GM19240 (cell line): ENCODE measurements around the gene OPRL1.

Experiments
- DNase-seq: peaks from one replicate; pipeline ENCODE4 v3.0.0; 2011; ENCODE audit warnings: low spot score; ENCODE audit not compliant: insufficient read length

The OPRL1 gene

GRCh38 chr20:64102647-64103354 is 22.9 kb downstream of the OPRL1 start:
- DNase-seq: no peak

GRCh38 chr20:64103871-64104666 is 24.2 kb downstream of the OPRL1 start:
- DNase-seq: no peak

DNA sequence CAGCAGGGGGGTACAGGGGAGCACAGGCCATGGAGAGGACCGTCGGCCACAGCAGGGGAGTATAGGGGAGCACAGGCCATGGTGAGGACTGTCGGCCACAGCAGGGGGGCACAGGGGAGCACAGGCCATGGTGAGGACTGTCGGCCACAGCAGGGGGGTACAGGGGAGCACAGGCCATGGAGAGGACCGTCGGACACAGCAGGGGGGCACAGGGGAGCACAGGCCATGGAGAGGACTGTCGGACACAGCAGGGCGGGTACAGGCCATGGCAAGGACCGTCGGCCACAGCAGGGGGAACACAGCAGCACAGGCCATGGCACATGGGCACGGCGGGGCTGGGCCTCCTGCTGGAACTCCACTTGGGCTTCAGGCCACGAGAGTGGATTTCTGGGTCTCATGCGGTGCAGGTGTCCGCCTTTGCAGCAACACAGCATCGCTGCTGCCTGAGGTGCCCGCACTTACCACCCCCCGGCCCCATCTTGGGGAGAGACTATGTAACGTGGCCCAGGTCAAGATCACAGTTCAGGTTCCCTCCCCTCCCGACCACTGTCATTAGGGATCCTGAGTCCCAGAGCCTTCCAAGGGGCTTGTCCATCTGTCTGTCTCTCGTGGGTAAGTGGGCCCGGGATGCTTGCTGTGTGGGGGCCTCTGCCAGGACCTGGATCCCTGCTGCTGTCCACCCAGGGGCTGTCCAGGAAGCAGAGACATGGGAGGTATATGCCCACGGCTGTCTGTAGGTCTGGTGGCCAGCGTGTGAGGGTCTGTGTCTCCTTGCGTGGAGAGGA is 25.0 kb downstream of the OPRL1 start:
- DNase-seq: no peak

GRCh38 chr20:64105846-64106434 is 26.1 kb downstream of the OPRL1 start:
- no peak for DNase-seq

DNA sequence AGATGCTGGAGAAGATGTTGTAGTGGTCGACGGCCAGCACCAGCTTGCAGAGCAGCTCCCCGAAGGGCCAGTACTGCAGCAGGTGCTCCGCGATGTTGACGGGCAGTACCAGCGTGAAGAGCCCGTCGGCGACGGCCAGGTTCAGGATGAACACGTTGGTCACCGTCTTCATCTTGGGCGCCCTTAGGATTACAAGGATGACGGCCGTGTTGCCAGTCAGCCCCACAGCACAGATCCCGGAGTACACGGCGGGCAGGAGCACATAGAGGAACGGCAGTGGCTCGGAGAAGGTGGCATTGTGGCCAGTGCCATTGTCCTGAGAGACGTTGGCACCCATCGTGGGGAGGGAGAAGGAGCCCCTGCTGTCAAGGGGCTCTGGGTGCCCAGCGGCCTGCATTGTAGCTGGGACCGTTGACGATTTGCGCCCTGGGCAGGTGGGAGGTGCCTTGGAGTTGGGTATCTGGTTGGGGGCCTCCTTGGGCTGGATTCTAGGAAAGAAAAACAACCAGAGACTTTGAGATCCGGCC is 26.6 kb downstream of the OPRL1 start:
- DNase-seq: no peak

DNA sequence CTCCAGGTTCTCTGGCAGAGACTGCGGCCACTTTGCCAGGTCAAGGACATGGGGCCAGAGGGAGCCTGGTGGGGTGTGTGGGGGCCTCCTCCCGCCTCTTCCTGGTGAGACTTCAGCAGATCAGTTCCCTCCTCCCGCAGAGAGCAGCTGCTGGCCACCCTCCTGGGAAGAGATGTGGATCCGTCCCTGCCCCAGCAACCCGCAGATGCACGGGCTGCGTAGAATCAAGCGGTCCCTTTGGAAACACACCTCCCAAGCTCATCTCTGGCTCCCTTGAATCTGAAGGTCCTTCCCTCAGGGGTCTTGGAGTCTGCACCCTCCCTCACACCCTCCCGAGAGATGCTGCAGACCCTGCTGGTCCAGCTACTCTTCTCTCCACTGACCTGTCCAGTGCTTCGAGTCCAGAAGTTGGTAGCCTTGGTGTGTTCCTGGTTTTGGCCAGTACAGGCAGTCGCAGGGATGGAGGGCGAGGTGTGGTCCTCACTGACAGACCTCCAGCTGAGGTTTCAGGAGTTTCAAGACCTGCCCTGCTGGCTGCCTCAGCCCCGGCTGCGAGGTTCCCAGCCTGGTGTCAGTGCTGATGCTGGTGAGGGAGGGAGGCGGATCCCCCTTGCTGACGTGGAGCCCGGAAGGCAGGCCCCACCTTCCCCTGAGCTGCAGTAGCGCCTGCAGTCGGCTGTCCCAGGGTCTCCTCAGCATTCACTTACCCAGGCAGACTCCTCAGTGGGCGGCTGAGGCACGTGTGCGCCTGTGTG is 27.3 kb downstream of the OPRL1 start, which contains the start of gene NPBWR2:
TSS of gene NPBWR2 (minus strand) at position 585 of the 755 bp plus-strand sequence. CDS start 734 bp downstream, outside the sequence.
- no peak for DNase-seq

GRCh38 chr20:64107736-64108457 is 28.0 kb downstream of the OPRL1 start:
- DNase-seq: no peak

GRCh38 chr20:64108731-64109681 is 29.1 kb downstream of the OPRL1 start:
- no peak for DNase-seq

GRCh38 chr20:64109831-64110391 is 30.0 kb downstream of the OPRL1 start:
- DNase-seq: no peak

GRCh38 chr20:64110411-64111068 is 30.7 kb downstream of the OPRL1 start:
- DNase-seq: no peak

- no peak for DNase-seq
Measured at GRCh38 chr20:64111841-64112641, 32.2 kb downstream of the OPRL1 start.

GRCh38 chr20:64112691-64113443 is 33.0 kb downstream of the OPRL1 start:
- DNase-seq: no peak

GRCh38 chr20:64113444-64113775 is 33.5 kb downstream of the OPRL1 start:
- no peak for DNase-seq

DNA sequence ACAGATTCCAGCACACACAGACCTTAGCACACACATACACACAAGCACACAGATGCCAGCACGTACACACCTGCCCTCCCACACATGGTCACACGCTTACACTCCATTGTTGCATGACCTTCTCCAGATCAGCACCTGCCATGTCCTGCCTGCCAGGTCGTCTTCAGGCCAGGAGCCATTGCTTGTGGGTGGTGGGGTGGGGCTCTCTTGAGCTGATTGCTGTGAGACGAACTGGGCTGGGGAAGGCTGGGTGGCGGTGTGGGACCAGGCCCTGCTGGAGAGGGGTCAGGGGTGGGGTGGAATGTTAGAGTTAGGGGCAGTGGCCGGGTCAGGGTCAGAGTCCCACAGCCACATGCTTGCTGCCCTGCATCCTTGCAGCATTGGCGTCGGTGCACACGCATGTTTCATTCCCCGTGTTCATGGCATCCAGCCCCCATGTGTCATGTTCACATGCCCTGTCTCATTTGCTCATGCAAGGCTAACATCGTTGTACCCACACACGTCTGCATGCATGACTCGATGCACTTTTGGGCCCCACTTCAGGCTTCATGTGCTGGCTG is 34.0 kb downstream of the OPRL1 start:
- no peak for DNase-seq

- DNase-seq: no peak
Measured at GRCh38 chr20:64114356-64114971, 34.6 kb downstream of the OPRL1 start.
